Measurements from ENCODE around the gene CDH12. TPM values are rescaled to one million over a fixed set of nuclear protein-coding genes. Genes with fewer than 3 reads are reported as not detected.
"Not testable (repeated sequence)": the region's sequence is repeated elsewhere in the genome, so short reads cannot be mapped to it uniquely, and the experiment has no call there.

Gene CDH12
- total and polyA plus RNA-seq, 2 experiments from 2014 or later: 0.09 to 0.97 TPM

DNA sequence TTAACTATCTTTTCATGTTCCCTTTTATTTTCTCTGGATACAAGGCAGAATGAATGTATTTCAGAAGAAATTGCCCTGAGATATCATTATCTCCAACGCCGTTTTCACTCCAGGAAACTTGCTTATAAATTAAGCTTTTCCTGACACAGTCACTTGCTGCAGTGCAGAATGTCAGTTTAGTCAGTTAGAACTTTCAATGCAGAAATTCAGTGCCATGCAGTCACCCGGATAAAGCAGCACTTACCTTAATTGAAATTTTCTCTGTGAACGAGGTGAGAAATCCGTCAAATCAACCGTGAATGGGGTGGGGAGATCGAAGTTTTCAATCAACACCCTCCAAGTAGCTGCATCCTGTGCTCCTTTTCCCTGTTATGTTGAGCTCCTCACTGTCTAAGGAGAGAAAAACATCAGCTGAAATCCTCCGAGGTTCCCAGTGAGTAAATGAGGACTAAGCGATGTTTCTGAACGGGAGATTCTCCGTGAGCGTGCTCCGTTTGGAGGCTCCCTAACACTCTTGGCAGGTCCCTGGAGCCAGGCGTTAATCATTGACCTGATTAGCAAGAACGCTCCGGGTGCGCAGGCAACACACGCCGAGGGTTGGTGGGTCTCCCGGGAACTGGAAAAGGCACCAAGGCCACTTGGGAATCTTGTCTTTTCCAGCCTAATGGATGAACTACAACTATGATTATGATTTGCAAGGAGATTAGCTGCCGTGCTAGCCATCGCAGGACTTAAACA is 640.7 kb downstream of the CDH12 start:
- not testable (repeated sequence) for H3K9me3 ChIP-seq (ENCODE audit: low read depth); H3K27ac ChIP-seq; DNase-seq (ENCODE audit: low read depth in 1 of 2, low spot score in 1 of 2); H3K4me1 ChIP-seq (ENCODE audit: low read depth); H3K27me3 ChIP-seq; H3K36me3 ChIP-seq; H3K4me3 ChIP-seq

DNA sequence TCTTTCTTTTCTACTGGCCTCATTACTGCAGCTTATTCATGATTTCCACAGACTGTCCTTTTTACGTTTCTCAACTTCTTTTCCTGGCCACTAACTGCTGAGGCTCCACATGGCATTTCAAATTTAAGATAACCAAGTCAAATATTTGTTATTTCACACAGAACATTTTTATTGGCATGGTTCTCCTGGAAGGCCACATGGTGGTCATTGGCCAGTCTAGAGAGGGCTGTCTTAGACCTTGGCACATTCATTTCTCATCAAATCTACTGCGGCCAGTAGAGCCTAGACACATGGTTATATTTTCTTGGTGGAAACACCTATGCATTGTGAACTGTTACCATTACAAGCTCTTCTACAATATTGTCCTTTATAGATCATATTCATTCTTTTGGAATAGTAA is 644.7 kb downstream of the CDH12 start:
- not testable (repeated sequence) for H3K4me1 ChIP-seq (ENCODE audit: low read depth); DNase-seq (ENCODE audit: low read depth in 1 of 2, low spot score in 1 of 2); H3K4me3 ChIP-seq; H3K36me3 ChIP-seq; H3K27me3 ChIP-seq; H3K27ac ChIP-seq; H3K9me3 ChIP-seq (ENCODE audit: low read depth)

DNA sequence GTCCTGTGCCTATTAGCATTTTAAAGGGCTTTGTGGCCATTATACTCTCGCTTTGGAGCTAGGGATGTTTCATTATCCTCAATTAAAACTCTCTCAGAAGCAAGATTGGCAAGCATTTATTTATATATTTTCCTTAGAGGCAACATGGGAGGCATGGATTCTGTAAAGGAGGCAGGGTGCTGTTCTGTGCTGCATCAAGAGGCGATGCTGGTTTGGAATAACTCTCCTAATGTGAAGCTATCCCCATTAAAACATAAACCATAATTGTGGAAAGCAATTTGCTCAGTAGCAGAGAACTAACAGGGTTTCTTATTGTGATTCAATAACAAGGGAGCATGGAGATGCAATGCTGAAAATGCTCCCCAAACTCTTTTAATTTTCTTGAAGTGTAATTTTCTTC is 664.5 kb downstream of the CDH12 start:
- DNase-seq (ENCODE audit: low read depth in 1 of 2, low spot score in 1 of 2); H3K27ac ChIP-seq; H3K27me3 ChIP-seq; H3K4me1 ChIP-seq (ENCODE audit: low read depth); H3K36me3 ChIP-seq; H3K9me3 ChIP-seq (ENCODE audit: low read depth); H3K4me3 ChIP-seq: not testable (repeated sequence)

DNA sequence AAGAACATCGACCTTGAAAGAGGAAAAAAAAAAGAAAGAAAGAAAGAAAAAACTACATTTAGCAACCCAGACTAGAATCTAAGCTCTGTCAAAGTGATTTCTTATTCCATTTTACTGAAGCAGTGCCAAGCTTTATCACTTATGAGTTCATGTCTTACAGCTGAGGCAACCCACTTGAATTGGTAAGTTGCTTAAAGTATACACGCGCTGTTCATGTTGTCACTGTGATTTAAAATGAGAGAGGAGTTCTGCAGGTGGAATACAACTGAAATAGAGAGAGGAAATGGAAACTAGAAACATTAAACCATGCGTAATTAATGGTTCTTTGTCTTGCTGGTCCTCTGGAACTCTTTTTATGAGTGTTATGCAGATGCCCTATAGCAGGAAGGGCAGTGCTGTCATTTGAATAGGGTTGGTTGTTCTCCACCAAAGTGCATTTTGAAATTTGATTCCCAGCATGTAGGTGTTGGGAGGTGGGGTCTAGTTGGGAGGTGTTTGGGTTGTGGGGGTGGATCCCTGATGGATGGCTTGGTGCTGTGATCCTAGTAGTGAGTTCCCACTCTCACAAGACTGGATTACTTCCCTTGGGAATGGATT is 665.4 kb downstream of the CDH12 start:
- not testable (repeated sequence) for H3K27ac ChIP-seq; H3K4me1 ChIP-seq (ENCODE audit: low read depth); H3K36me3 ChIP-seq; H3K27me3 ChIP-seq; H3K9me3 ChIP-seq (ENCODE audit: low read depth); H3K4me3 ChIP-seq; DNase-seq (ENCODE audit: low read depth in 1 of 2, low spot score in 1 of 2)

DNA sequence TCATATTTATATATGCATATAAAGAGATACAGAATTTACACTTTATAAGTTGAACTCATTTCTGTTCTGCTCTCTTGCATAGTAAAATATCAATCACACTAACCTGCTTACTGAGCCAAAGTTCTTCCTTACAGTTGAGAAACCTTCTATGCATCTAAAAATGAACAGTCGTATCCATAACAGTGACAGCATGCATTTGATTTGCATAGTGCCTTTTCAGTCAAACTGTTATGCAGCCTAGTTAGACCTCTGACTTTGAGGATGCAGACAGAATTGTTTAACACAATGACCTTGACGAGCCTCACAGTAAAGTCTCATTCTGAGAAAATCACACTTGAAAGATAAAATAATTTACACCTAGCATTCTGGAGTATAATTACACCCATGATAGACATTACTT is 683.9 kb downstream of the CDH12 start:
- not testable (repeated sequence) for H3K9me3 ChIP-seq (ENCODE audit: low read depth); DNase-seq (ENCODE audit: low read depth in 1 of 2, low spot score in 1 of 2); H3K36me3 ChIP-seq; H3K4me3 ChIP-seq; H3K4me1 ChIP-seq (ENCODE audit: low read depth); H3K27ac ChIP-seq; H3K27me3 ChIP-seq

DNA sequence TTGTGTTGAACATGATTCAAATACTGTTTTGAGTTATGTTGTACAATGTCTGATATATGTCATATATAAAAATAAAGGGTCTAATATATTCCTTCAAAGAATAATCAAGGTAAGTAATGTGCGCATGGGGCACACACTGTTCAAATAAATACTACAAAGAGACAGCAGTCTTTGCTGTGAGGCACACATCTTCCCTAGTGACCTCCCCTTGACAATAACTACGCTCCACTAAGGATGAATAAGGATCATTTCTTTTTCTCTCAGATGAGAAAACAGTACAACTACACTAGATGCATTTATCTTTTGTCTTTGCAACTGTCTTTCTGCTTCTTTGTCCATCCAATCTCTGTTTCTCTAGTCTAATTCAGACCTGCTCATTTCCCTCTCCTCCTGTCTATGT is 684.4 kb downstream of the CDH12 start:
- not testable (repeated sequence) for H3K27me3 ChIP-seq, H3K36me3 ChIP-seq

DNA sequence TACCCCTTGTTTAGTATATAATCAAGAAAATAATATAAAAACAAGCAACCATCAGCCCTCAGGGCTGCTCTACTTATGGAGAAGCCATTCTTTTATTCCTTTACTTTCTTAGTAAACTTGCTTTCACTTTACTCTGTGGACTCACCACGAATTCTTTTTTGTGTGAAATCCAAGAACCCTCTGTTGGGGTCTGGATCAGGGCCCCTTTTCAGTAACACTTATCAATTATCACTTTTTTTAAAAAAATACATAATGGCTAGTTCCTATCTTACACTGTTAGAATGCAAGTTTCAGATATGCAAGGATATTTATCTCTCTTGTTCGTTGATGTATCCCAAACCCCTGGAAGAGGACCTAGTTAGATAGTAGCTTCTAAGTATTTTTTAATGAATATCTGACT is 687.2 kb downstream of the CDH12 start:
- not testable (repeated sequence) for H3K36me3 ChIP-seq, H3K27ac ChIP-seq

More for the DNA sequence above, 684.4 kb downstream of the CDH12 start:
- H3K4me3 ChIP-seq; H3K9me3 ChIP-seq (ENCODE audit: low read depth); H3K27ac ChIP-seq; DNase-seq (ENCODE audit: low read depth in 1 of 2, low spot score in 1 of 2); H3K4me1 ChIP-seq (ENCODE audit: low read depth): not testable (repeated sequence)

DNA sequence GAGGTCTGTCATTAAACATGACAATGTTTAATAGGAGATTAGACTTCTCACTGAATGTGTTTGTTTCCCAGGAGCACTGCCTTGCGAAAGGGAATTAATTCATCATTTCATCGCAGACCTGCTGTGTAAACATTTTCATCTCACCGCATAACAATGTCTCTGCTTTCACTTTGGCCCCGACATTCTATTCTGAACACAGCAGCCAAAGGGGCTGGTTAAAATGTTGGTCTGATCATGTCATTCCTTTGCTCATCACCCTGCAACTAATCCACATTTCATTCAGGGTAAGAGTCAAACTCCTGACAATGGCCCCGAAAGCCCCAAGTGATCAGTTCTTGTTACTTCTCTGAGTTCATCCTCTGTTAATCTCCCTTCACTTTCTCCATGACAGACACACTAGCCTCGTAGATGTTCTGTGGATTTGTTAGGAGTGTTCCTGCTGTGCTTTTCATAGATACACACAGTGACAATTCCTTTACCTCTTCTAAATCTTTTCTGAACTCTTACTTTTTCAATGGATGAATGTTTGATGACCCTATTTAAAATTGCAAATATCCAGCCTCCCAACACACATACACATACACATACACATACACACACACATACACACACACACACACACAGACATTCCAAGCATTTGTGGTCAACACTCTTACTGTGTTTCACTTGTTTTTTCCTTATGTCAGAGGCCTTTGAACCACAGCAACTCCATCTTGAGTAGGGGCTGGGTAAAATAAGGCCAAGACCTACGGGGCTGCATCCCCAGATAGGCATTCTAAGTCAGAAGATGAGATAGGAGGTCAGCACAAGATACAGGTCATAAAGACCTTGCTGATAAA is 688.0 kb downstream of the CDH12 start:
- DNase-seq (ENCODE audit: low read depth in 1 of 2, low spot score in 1 of 2); H3K27ac ChIP-seq: not testable (repeated sequence)

More for the DNA sequence above, 687.2 kb downstream of the CDH12 start:
- H3K9me3 ChIP-seq (ENCODE audit: low read depth); H3K27me3 ChIP-seq; H3K4me3 ChIP-seq; DNase-seq (ENCODE audit: low read depth in 1 of 2, low spot score in 1 of 2); H3K4me1 ChIP-seq (ENCODE audit: low read depth): not testable (repeated sequence)

DNA sequence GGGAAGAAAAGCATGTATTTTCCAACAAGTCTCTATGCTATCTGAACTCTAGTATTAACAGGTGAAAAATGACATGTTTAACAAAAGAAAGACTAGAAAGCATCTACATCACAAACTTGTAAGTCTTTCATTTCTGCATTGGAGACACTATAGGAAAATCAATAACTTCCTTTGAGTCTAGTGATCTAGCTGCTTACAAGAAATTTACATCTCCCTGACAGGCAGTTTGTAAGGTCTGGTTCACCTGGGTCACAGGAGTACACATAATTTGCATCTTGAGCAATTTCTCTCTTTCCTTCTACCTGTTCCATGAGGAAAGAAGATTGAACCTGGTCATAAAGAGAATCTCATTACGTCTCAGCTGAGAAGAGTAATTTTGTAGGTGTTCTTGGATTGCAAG is 696.2 kb downstream of the CDH12 start:
- not testable (repeated sequence) for H3K27me3 ChIP-seq; H3K4me3 ChIP-seq; H3K9me3 ChIP-seq (ENCODE audit: low read depth); H3K4me1 ChIP-seq (ENCODE audit: low read depth); H3K36me3 ChIP-seq; DNase-seq (ENCODE audit: low read depth in 1 of 2, low spot score in 1 of 2); H3K27ac ChIP-seq

More for the DNA sequence above, 688.0 kb downstream of the CDH12 start:
- H3K36me3 ChIP-seq; H3K4me3 ChIP-seq; H3K27me3 ChIP-seq; H3K4me1 ChIP-seq (ENCODE audit: low read depth); H3K9me3 ChIP-seq (ENCODE audit: low read depth): not testable (repeated sequence)

DNA sequence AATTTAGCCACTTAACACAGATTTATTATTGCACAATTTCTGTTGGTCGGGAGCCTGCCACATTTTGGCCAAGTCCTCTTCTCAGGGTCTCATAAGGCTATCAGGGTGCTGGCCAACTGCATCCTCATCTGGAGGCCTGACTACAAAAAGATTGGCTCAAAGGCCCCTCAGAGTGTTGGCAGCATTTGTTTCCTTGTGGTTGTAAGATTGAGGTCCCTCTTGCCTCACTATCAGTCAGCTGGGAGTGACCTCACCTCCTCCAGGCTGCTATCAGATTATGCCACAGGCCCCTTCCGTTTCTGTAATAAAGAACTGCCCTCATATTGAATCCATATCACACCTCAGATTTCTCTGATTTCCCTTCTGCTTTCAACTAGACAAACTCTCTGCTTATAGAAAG is 698.4 kb downstream of the CDH12 start:
- DNase-seq (ENCODE audit: low read depth in 1 of 2, low spot score in 1 of 2); H3K27me3 ChIP-seq; H3K9me3 ChIP-seq (ENCODE audit: low read depth); H3K4me3 ChIP-seq; H3K4me1 ChIP-seq (ENCODE audit: low read depth); H3K36me3 ChIP-seq; H3K27ac ChIP-seq: not testable (repeated sequence)

DNA sequence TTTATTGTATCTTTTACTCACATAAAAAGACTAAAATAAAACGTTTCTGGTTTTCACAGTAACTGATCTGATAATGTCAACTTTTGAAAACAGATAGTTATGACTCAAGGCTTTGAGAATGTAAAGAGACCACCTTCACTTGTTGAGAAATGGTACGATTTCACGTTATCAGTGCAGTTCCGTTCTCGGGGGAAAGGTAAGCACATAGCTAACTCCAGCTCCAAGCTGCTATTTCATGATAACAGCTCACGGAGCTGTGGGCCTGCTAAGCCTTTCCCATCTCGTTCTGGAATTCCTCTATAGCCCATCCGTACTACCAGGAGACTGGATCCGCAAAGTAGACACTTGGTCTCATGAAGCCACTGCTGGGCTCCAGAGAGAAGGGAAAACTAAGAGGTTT is 701.3 kb downstream of the CDH12 start:
- not testable (repeated sequence) for H3K4me3 ChIP-seq; H3K36me3 ChIP-seq; H3K4me1 ChIP-seq (ENCODE audit: low read depth); H3K27ac ChIP-seq; H3K9me3 ChIP-seq (ENCODE audit: low read depth); H3K27me3 ChIP-seq
- DNase-seq (ENCODE audit: low read depth in 1 of 2, low spot score in 1 of 2): peak in 1 of 2 donors; percentile 0

DNA sequence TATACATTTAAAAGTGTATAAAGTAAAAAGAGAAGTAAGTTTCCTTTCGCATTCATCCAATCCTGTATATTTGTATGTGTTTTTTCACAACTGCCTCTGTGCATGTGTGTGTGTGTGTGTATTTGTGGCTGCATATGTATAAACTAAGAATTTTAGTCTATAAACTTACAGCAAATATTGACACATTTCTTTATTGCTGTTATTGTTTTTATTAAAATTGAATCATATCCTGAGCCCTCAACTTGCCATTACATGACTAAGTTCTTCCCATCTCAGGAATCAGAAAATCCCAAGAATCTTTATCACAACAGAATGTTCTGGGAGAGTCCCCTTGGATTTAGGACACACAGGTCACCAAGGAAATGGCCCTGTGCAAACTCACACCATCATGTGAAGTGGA is 712.7 kb downstream of the CDH12 start:
- not testable (repeated sequence) for H3K27me3 ChIP-seq; DNase-seq (ENCODE audit: low read depth in 1 of 2, low spot score in 1 of 2); H3K36me3 ChIP-seq; H3K27ac ChIP-seq; H3K4me1 ChIP-seq (ENCODE audit: low read depth); H3K9me3 ChIP-seq (ENCODE audit: low read depth); H3K4me3 ChIP-seq

DNA sequence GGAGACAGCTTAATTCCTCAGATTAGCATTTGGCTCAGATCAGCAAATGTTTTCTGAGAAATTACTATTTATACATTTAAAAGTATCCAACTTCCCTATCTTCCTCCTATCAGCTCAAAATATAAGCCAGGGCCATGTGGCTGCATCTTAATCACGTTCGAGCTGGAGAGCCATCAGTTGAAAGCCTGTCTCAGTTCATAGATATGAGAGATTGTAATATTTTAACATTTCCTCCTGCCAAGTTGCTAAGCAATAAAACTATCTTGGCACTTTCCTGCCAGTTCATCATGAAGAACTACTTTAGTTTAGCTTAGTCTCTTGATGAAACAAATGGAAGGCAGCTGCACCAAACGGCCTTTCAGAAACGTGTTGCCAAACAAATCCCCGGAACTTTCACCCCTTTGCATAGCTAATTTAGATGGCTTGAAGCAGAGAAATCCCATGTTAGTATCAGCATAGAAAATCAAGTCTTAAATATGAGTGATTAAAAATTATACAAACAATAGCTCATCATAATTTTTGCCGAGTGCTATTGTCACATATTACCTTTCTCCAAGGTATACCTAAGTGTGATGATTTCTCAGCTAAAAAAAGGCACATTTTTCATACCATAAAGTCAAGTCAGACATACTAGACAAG is 713.4 kb downstream of the CDH12 start:
- not testable (repeated sequence) for DNase-seq (ENCODE audit: low read depth in 1 of 2, low spot score in 1 of 2); H3K36me3 ChIP-seq; H3K27ac ChIP-seq; H3K4me3 ChIP-seq; H3K27me3 ChIP-seq; H3K9me3 ChIP-seq (ENCODE audit: low read depth); H3K4me1 ChIP-seq (ENCODE audit: low read depth)
